Measurements from ENCODE around the gene GSPT1. TPM values are rescaled to one million over a fixed set of nuclear protein-coding genes. Genes with fewer than 3 reads are reported as not detected.

The GSPT1 gene
- total and polyA plus RNA-seq, 9 donors, result 21.1 to 99.3 (median 74.8) TPM

- TF ChIP-seq POLR2A (IDR thresholded peaks at IDR 0.05), result peak; percentile 79
- no peak for TF ChIP-seq EP300 (IDR thresholded peaks at IDR 0.05)
- WGBS, 3 donors, result 0 to 1% (median 1%) methylated on average over 51 to 57 of the region's 57 CpGs
- intact Hi-C loops (cut with DNase I), result no loop called here
These were observed 64.3 kb downstream of the GSPT1 start, which contains the start of gene RSL1D1 for GRCh38 chr16:11851294-11852091. TSS of gene RSL1D1 (minus strand) at chr16:11851542. CDS start at chr16:11851512, 30 bp downstream.

DNA sequence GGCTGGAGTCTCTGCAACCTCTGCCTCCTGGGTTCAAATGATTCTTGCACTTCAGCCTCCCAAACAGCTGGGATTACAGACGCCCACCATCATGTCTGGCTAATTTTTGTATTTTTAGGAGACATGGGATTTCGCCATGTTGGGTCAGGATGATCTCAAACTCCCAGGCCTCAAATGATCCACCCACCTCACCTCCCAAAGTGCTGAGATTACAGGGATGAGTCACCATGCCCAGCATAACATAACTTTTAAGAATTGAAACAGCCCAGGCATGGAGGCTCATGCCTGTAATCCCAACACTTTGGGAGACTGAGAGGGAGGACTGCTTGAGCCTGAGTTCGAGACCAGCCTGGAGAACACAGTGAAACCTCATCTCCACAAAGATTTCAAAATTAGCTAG is 66.9 kb downstream of the GSPT1 start:
- no peak for TF ChIP-seq EP300 (IDR thresholded peaks at IDR 0.05)
- TF ChIP-seq POLR2A (IDR thresholded peaks at IDR 0.05), result no peak
- no peak for TF ChIP-seq CTCF (IDR thresholded peaks at IDR 0.05)
- no peak for DNase-seq
- no peak overlapping the region for H3K4me3 ChIP-seq
- H3K36me3 ChIP-seq, result no peaks in the 10 kb centered on the region
- peaks cover 7% of the 10 kb centered on the region for H3K4me1 ChIP-seq (ENCODE audit: insufficient read depth)
- 52 to 59% (median 58%) methylated on average over 3 of the region's 3 CpGs for WGBS, 3 donors
- H3K27ac ChIP-seq, result no peak overlapping the region
- no peaks in the 10 kb centered on the region for H3K9me3 ChIP-seq
- no peaks in the 10 kb centered on the region for H3K27me3 ChIP-seq
- intact Hi-C loops (cut with DNase I), result no loop called here

More at GRCh38 chr16:11851294-11852091, 64.3 kb downstream of the GSPT1 start, which contains the start of gene RSL1D1:
- no peaks in the 10 kb centered on the region for H3K36me3 ChIP-seq
- H3K4me1 ChIP-seq (ENCODE audit: insufficient read depth), result peaks cover 9% of the 10 kb centered on the region
- peak; percentile 88 to 97 (median 93) for DNase-seq
- peak within 1 kb of the TSS; percentile 63 to 65 for H3K27ac ChIP-seq
- H3K27me3 ChIP-seq, result no peaks in the 10 kb centered on the region
- H3K4me3 ChIP-seq, result peak within 1 kb of the TSS; percentile 95
- no peaks in the 10 kb centered on the region for H3K9me3 ChIP-seq

DNA sequence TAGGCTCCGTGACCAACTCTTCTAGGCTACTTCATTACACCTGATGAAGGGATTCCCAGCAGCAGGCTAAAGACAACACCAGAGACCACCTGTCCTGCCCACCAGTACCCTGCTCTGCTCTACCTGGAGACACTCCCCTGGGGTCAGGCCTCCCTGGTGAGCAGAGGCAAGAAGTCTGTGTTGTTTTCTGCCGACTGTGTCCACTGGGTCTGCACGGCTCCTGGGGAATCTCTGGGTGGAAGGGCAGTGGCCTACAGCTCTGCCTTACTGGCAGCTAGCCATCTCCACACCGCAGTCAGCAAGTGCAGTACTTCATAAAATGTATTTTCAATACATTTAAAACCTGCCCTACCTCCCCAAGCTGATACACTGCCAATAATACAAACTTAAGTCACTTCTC is 71.3 kb downstream of the GSPT1 start:
- intact Hi-C loops (cut with DNase I), result no loop called here
- Histone ChIP-seq H3K36me3 (no peaks in the 10 kb centered on the region), H3K27me3 (no peaks in the 10 kb centered on the region), H3K9me3 (no peaks in the 10 kb centered on the region), H3K4me1 (ENCODE audit: insufficient read depth) (no peaks in the 10 kb centered on the region), H3K4me3 (no peak overlapping the region), H3K27ac (no peak overlapping the region)
- no peak for DNase-seq
- TF ChIP-seq CTCF (IDR thresholded peaks at IDR 0.05), result no peak
- TF ChIP-seq POLR2A (IDR thresholded peaks at IDR 0.05), result no peak
- no peak for TF ChIP-seq EP300 (IDR thresholded peaks at IDR 0.05)
- 88 to 91% (median 89%) methylated on average over 4 of the region's 4 CpGs for WGBS, 3 donors

DNA sequence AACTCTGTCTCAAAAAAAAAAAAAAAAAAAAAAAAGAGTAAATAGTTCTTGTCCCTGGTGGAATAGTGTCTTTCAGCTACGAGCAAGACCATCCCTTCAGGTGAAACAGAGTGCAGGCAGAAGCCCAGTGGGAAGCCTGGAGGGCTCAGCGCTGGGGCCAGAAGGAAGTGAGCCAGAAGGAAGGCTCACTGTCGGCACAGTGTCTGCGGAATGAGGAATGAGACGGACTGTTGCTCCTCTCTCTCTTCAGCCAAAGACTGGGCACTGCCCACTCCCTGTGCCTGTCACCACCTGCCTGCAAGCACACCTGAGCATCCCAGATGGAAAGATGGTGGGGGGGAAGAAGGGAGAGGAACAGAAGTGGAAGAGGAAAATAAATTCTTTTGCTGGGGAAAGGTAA is 71.9 kb downstream of the GSPT1 start:
- TF ChIP-seq EP300 (IDR thresholded peaks at IDR 0.05) (no peak), CTCF (IDR thresholded peaks at IDR 0.05) (no peak), POLR2A (IDR thresholded peaks at IDR 0.05) (no peak)
- no peak overlapping the region for H3K4me3 ChIP-seq
- no peaks in the 10 kb centered on the region for H3K27me3 ChIP-seq
- H3K4me1 ChIP-seq (ENCODE audit: insufficient read depth), result no peaks in the 10 kb centered on the region
- WGBS, 3 donors, result 86 to 90% (median 90%) methylated on average over 5 of the region's 5 CpGs
- no peaks in the 10 kb centered on the region for H3K36me3 ChIP-seq
- intact Hi-C loops (cut with DNase I), result no loop called here
- DNase-seq, result no peak
- H3K9me3 ChIP-seq, result no peaks in the 10 kb centered on the region
- no peak overlapping the region for H3K27ac ChIP-seq

GRCh38 chr16:11843206-11843605 is 72.5 kb downstream of the GSPT1 start:
- Histone ChIP-seq H3K9me3 (no peaks in the 10 kb centered on the region), H3K27ac (no peak overlapping the region), H3K4me1 (ENCODE audit: insufficient read depth) (no peaks in the 10 kb centered on the region), H3K36me3 (no peaks in the 10 kb centered on the region), H3K27me3 (no peaks in the 10 kb centered on the region), H3K4me3 (no peak overlapping the region)
- intact Hi-C loops (cut with DNase I), result no loop called here
- no peak for DNase-seq
- no peak for TF ChIP-seq CTCF (IDR thresholded peaks at IDR 0.05)
- no peak for TF ChIP-seq POLR2A (IDR thresholded peaks at IDR 0.05)
- no peak for TF ChIP-seq EP300 (IDR thresholded peaks at IDR 0.05)
- WGBS, 3 donors, result 92 to 96% (median 94%) methylated on average over 11 of the region's 11 CpGs
